ENCODE measurements around the gene N4BP2L2. TPM values are rescaled to one million over a fixed set of nuclear protein-coding genes. Genes with fewer than 3 reads are reported as not detected.

The N4BP2L2 gene
- total and polyA plus RNA-seq, 2 of the 13 experiments (the other 11 are each of a cell fraction or from before 2014, with no cell fraction given) = 58.9 to 81.2 TPM

- CTCF ChIA-PET (ENCODE audit: low intra/inter-chr PET ratio, low total read pairs) = no interaction called here
- Histone ChIP-seq H3K4me3 (replicated peaks in 1 of 3; ENCODE audit: insufficient read depth in 1 of 3, low read depth in 2 of 3, low read length in 3 of 3) (no peak overlapping the region; a peak in 1 of 6 replicates), H4K20me1 (ENCODE audit: insufficient read depth, low read length) (no peaks in the 10 kb centered on the region), H3K36me3 (replicated peaks in 1 of 2; ENCODE audit: control insufficient read depth in 1 of 2, insufficient read depth in 2 of 2, low read length in 2 of 2) (no peaks in the 10 kb centered on the region), H3K4me1 (ENCODE audit: insufficient read depth, low read length) (peaks cover 75% of the 10 kb centered on the region), H3K79me2 (ENCODE audit: insufficient read depth, low read length) (peaks cover 4% of the 10 kb centered on the region), H2AFZ (ENCODE audit: low read length) (no peak overlapping the region), H3K9me3 (ENCODE audit: low read length) (no peaks in the 10 kb centered on the region), H3K27ac (ENCODE audit: extremely low read length, insufficient read depth, low read length) (peak overlapping the region; percentile 67), H3K27me3 (ENCODE audit: control insufficient read depth in 1 of 2, insufficient read depth in 2 of 2, low read length in 2 of 2) (no peaks in the 10 kb centered on the region), H3K9ac (ENCODE audit: insufficient read depth, low read depth, low read length) (no peak overlapping the region), H3K4me2 (ENCODE audit: low read depth, low read length) (peak overlapping the region; percentile 48)
- in situ Hi-C loops (cut with HindIII; ENCODE audit: extremely low pct_ligation_motif_present, low pct_unique_long_range_greater_than_20kb) (no loop called here), intact Hi-C loops (cut with micrococcal nuclease; ENCODE audit: unreplicated experiment) (loop anchor here (5.0 kb wide), 1 partner anchor 38 kb away; the partner anchor contains the start of gene N4BP2L2)
- POLR2A ChIA-PET = interaction anchor here (0.6 kb wide), 2 partner anchors 117 to 126 kb away, joined by 4 read pairs; no protein-coding TSS in a partner anchor
- WGBS (ENCODE audit: low lambda C conversion rate) = 88% methylated on average over 2 of the region's 2 CpGs
- DNase-seq (ENCODE audit: low spot score) = peak; percentile 84
- peak; percentile 85 for ATAC-seq
- FAIRE-seq = peak; percentile 62
- BruUV-seq (replicated peaks) = TSS peak; percentile 8
- TF ChIP-seq RARA (CRISPR knock-in tag; IDR thresholded peaks at IDR 0.05) (peak; percentile 41; the same call in 1 of the 2 replicates), SOX6 (IDR thresholded peaks at IDR 0.05) (no peak), SOX6 (CRISPR knock-in tag; IDR thresholded peaks at IDR 0.05) (peak; percentile 92), ZBED4 (CRISPR knock-in tag; IDR thresholded peaks at IDR 0.05; ENCODE audit: borderline replicate concordance) (peak; percentile 26; the same call in 1 of the 2 replicates), HMG20A (CRISPR knock-in tag; IDR thresholded peaks at IDR 0.05; ENCODE audit: borderline replicate concordance) (peak; percentile 43; the same call in 1 of the 2 replicates), CEBPB (IDR thresholded peaks at IDR 0.05; ENCODE audit: borderline replicate concordance, low read depth, low read length) (no peak), MXD4 (CRISPR knock-in tag; IDR thresholded peaks at IDR 0.05) (0 out of 2 replicates have a peak, but pooled peaks have one; percentile 30), ATM (IDR thresholded peaks at IDR 0.05; ENCODE audit: borderline replicate concordance) (no peak), GFI1 (CRISPR knock-in tag; IDR thresholded peaks at IDR 0.05; ENCODE audit: borderline replicate concordance) (peak; percentile 95), ARID5B (CRISPR knock-in tag; IDR thresholded peaks at IDR 0.05) (peak; percentile 82), SNAPC2 (CRISPR knock-in tag; IDR thresholded peaks at IDR 0.05) (peak; percentile 43; the same call in 1 of the 2 replicates)
Measured at GRCh38 chr13:32499538-32500210, 38.9 kb downstream of the N4BP2L2 start.
